Measurements from ENCODE around the gene MXD4.

DNA sequence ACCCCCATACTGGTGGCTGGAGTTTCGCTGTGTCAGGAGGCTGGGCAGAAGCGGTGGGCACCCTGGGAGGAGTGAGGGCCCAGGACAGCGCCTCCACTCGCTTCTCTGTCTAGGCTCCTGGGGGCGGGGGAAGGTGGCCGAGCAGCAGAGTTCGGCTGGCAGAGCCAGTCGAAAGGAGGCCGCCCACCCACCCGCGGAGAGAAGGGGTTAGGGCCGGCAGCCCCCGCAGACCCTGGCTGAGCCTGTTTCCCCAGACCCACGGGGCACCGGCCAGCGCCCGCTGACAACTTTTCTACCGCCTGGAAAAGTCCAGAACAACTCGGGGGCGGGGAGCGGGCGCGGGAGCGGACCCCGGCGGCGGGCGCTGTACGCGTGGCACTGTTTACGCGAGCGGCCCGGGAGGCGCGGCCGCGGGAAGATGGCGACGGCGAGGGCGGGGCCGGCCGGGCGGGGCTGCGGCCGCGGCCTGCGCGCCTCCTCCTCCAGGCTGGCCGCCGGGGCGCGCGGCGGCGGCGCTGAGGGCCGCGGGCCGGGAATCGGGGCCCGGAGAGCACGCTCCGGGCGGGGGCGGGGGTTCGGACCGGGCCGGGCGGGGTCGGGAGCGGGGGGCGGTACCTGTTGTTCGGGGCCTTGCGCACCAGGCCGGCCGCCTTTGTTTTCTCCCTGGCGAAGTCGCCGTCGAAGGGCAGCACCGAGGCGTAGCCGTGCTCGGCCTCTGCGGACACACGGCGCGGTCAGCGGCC lies 628 bp downstream of the MXD4 start:
- TF ChIP-seq, protein P1, sequence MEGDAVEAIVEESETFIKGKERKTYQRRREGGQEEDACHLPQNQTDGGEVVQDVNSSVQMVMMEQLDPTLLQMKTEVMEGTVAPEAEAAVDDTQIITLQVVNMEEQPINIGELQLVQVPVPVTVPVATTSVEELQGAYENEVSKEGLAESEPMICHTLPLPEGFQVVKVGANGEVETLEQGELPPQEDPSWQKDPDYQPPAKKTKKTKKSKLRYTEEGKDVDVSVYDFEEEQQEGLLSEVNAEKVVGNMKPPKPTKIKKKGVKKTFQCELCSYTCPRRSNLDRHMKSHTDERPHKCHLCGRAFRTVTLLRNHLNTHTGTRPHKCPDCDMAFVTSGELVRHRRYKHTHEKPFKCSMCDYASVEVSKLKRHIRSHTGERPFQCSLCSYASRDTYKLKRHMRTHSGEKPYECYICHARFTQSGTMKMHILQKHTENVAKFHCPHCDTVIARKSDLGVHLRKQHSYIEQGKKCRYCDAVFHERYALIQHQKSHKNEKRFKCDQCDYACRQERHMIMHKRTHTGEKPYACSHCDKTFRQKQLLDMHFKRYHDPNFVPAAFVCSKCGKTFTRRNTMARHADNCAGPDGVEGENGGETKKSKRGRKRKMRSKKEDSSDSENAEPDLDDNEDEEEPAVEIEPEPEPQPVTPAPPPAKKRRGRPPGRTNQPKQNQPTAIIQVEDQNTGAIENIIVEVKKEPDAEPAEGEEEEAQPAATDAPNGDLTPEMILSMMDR (IDR thresholded peaks at IDR 0.05): no peak
- TF ChIP-seq EP300 (IDR thresholded peaks at IDR 0.05): no peak
- TF ChIP-seq POLR2AphosphoS5 (IDR thresholded peaks at IDR 0.05): peak; percentile 5 to 39

Data from esophagus muscularis mucosa (tissue), 4 donors.